H1 (cell line): ENCODE measurements around the gene RBM47. TPM values are rescaled to one million over a fixed set of nuclear protein-coding genes. Genes with fewer than 3 reads are reported as not detected.

Experiments
- CTCF ChIA-PET: fragments of 300-600 bp; sonication (Branson Sonifier 250); formaldehyde crosslinking; loops from one replicate; lab custom pipeline; 2021; ENCODE audit not compliant: partially characterized antibody; lab: Charles Lee
- POLR2A ChIA-PET: fragments of 300-600 bp; sonication (Branson Sonifier 250); formaldehyde crosslinking; loops from one replicate; lab custom pipeline; 2021; ENCODE audit warnings: inconsistent platforms; ENCODE audit not compliant: partially characterized antibody; lab: Charles Lee
- DNase-seq, 2 experiments: peaks; one replicate each; pipeline versions ENCODE4 v3.0.0 to v3.0.0-alpha.2; 2010 to 2022; ENCODE audit warnings: low spot score in 2 of 2, low read depth in 1 of 2, mixed read lengths in 1 of 2
- FAIRE-seq: peaks from 2 replicates; lab custom pipeline; 2011; peaks lifted over from hg19 to GRCh38; lab: Jason Lieb, UNC
- H2AFZ ChIP-seq: 2 replicates; pipeline ENCODE4 v1.8.1; 2012; ENCODE audit warnings: low read length, inconsistent platforms
- H2AK5ac ChIP-seq: 2 replicates; pipeline ENCODE4 v1.6.1; 2013; ENCODE audit warnings: low read depth, low read length
- H2BK120ac ChIP-seq: replicated peaks from 2 replicates; pipeline ENCODE3; 2013; ENCODE audit warnings: low read depth, low read length, inconsistent platforms
- H2BK12ac ChIP-seq: 2 replicates; pipeline ENCODE4 v1.6.1; 2013; ENCODE audit warnings: low read depth, low read length
- H2BK15ac ChIP-seq: 2 replicates; pipeline ENCODE4 v1.6.1; 2013; ENCODE audit warnings: low read length
- H2BK20ac ChIP-seq: 2 replicates; pipeline ENCODE4 v1.6.1; 2013; ENCODE audit warnings: low read length
- H2BK5ac ChIP-seq: 2 replicates; pipeline ENCODE4 v1.6.1; 2013; ENCODE audit warnings: low read depth, low read length
- H3K14ac ChIP-seq: 2 replicates; pipeline ENCODE4 v1.6.1; 2013; ENCODE audit warnings: inconsistent platforms; ENCODE audit not compliant: insufficient read length
- H3K18ac ChIP-seq: 2 replicates; pipeline ENCODE4 v1.6.1; 2013; ENCODE audit warnings: low read length; ENCODE audit errors: extremely low read depth
- H3K23ac ChIP-seq: 2 replicates; pipeline ENCODE4 v1.6.1; 2013; ENCODE audit warnings: inconsistent platforms; ENCODE audit not compliant: insufficient read length
- H3K23me2 ChIP-seq: 2 replicates; pipeline ENCODE4 v1.6.1; 2013; ENCODE audit warnings: low read depth, low read length
- H3K27ac ChIP-seq: 2 replicates; pipeline ENCODE4 v1.6.1; 2011; ENCODE audit warnings: low read depth, low read length, inconsistent platforms
- H3K27me3 ChIP-seq, 4 experiments: replicated peaks in 1 of 4; 1 replicate in 1 of 4; 2 replicates in 3 of 4; pipeline versions ENCODE4 v1.6.1 to v1.8.1; 2011 to 2013; ENCODE audit warnings: low read length in 3 of 4, mild to moderate bottlenecking in 3 of 4, inconsistent platforms in 2 of 4, mixed read lengths in 2 of 4, moderate library complexity in 1 of 4; ENCODE audit not compliant: control insufficient read depth in 3 of 4, insufficient read depth in 3 of 4; ENCODE audit errors: extremely low read depth in 1 of 4
- H3K36me3 ChIP-seq, 4 experiments: 2 replicates each; pipeline versions ENCODE4 v1.6.1 to v1.8.1; 2011 to 2013; ENCODE audit warnings: mild to moderate bottlenecking in 4 of 4, low read length in 3 of 4, moderate library complexity in 2 of 4, control low read depth in 1 of 4, inconsistent platforms in 1 of 4; ENCODE audit not compliant: insufficient read depth in 4 of 4, control insufficient read depth in 2 of 4
- H3K4ac ChIP-seq: replicated peaks from 2 replicates; pipeline ENCODE3; 2013; ENCODE audit warnings: low read length, low read depth, mixed read lengths, inconsistent platforms; ENCODE audit not compliant: insufficient read length
- H3K4me1 ChIP-seq, 4 experiments: replicated peaks in 1 of 4; 1 replicate in 1 of 4; 2 replicates in 3 of 4; pipeline versions ENCODE4 v1.6.1 to v1.8.1; 2011 to 2013; ENCODE audit warnings: low read length in 3 of 4, inconsistent platforms in 2 of 4, mixed read lengths in 1 of 4; ENCODE audit not compliant: insufficient read depth in 4 of 4, control insufficient read depth in 3 of 4
- H3K4me2 ChIP-seq, 2 experiments: 2 replicates each; pipeline versions ENCODE4 v1.6.1 to v1.8.1; 2011 to 2013; ENCODE audit warnings: low read depth in 2 of 2, low read length in 2 of 2, control low read depth in 1 of 2, inconsistent platforms in 1 of 2, mild to moderate bottlenecking in 1 of 2; ENCODE audit not compliant: insufficient read depth in 1 of 2
- H3K4me3 ChIP-seq, 4 experiments: fragments of 200-600, 300-600 bp in 1 of 4; sonication (generic), shearing (Covaris generic), sonication (Bioruptor Twin) in 1 of 4; 2 replicates each; pipeline versions ENCODE4 v1.5.1 to v1.8.1; 2011 to 2016; ENCODE audit warnings: low read length in 4 of 4, low read depth in 3 of 4, control low read depth in 2 of 4, inconsistent platforms in 2 of 4, mild to moderate bottlenecking in 2 of 4, mixed read lengths in 1 of 4, moderate library complexity in 1 of 4; ENCODE audit not compliant: insufficient read depth in 2 of 4; ENCODE audit errors: extremely low read depth in 1 of 4
- H3K56ac ChIP-seq: replicated peaks from 2 replicates; pipeline ENCODE3; 2013; ENCODE audit warnings: low read depth, mild to moderate bottlenecking, mixed read lengths, low read length, inconsistent platforms; ENCODE audit not compliant: insufficient read length
- H3K79me1 ChIP-seq: 2 replicates; pipeline ENCODE4 v1.6.1; 2013; ENCODE audit warnings: low read depth, low read length, control low read depth
- H3K79me2 ChIP-seq, 2 experiments: 2 replicates each; pipeline versions ENCODE4 v1.6.1 to v1.8.1; 2012 to 2013; ENCODE audit warnings: low read length in 2 of 2, mild to moderate bottlenecking in 2 of 2, inconsistent platforms in 1 of 2; ENCODE audit not compliant: insufficient read depth in 2 of 2, control insufficient read depth in 1 of 2
- H3K9ac ChIP-seq, 4 experiments: replicated peaks in 1 of 4; 1 replicate in 1 of 4; 2 replicates in 3 of 4; pipeline versions ENCODE4 v1.6.1 to v1.8.1; 2011 to 2013; ENCODE audit warnings: low read depth in 3 of 4, low read length in 3 of 4, control low read depth in 2 of 4, mild to moderate bottlenecking in 2 of 4, moderate library complexity in 2 of 4, inconsistent platforms in 1 of 4; ENCODE audit errors: extremely low read depth in 1 of 4
- H3K9me3 ChIP-seq, 2 experiments: 2 replicates each; pipeline versions ENCODE4 v1.6.1 to v1.8.1; 2012 to 2013; ENCODE audit warnings: mild to moderate bottlenecking in 2 of 2, moderate library complexity in 2 of 2, control low read depth in 1 of 2, inconsistent platforms in 1 of 2, low read depth in 1 of 2, low read length in 1 of 2, mixed read lengths in 1 of 2; ENCODE audit not compliant: insufficient read depth in 2 of 2
- H4K20me1 ChIP-seq, 2 experiments: replicated peaks in 1 of 2; 2 replicates each; pipeline versions ENCODE3 to v1.8.1; 2011 to 2013; ENCODE audit warnings: inconsistent platforms in 2 of 2, low read length in 2 of 2, mild to moderate bottlenecking in 1 of 2; ENCODE audit not compliant: insufficient read depth in 2 of 2, control insufficient read depth in 1 of 2
- H4K5ac ChIP-seq: 2 replicates; pipeline ENCODE4 v1.6.1; 2013; ENCODE audit warnings: low read length, low read depth, mixed read lengths, inconsistent platforms; ENCODE audit not compliant: insufficient read length
- H4K8ac ChIP-seq: 2 replicates; pipeline ENCODE4 v1.8.0; 2013; ENCODE audit warnings: mild to moderate bottlenecking, moderate library complexity, low read length, inconsistent platforms; ENCODE audit not compliant: insufficient read depth; ENCODE audit errors: extremely low read depth
- H4K91ac ChIP-seq: replicated peaks from 2 replicates; pipeline ENCODE3; 2013; ENCODE audit warnings: low read length, mixed read lengths, inconsistent platforms; ENCODE audit not compliant: insufficient read length
- ASH2L ChIP-seq: fragments of 200-600, 300-600 bp; sonication (generic); IDR thresholded peaks from one replicate; pipeline ENCODE4 v1.7.1; 2017; ENCODE audit warnings: low read length
- ATF3 ChIP-seq: IDR thresholded peaks from 2 replicates; pipeline ENCODE4 v1.6.1; 2011; ENCODE audit warnings: low read depth, mild to moderate bottlenecking, low read length; ENCODE audit not compliant: insufficient read depth
- CTBP2 ChIP-seq: IDR thresholded peaks from 2 replicates; pipeline ENCODE4 v1.7.0; 2011; ENCODE audit warnings: borderline replicate concordance, mild to moderate bottlenecking, moderate library complexity, mixed read lengths, low read length; ENCODE audit not compliant: insufficient read depth, insufficient read length
- GABPA ChIP-seq: IDR thresholded peaks from 2 replicates; pipeline ENCODE4 v1.6.1; 2011; ENCODE audit warnings: mild to moderate bottlenecking, low read length, moderate library complexity, borderline replicate concordance; ENCODE audit not compliant: insufficient read depth
- NANOG ChIP-seq: IDR thresholded peaks from 2 replicates; pipeline ENCODE4 v1.6.1; 2011; ENCODE audit warnings: low read length, low read depth, mild to moderate bottlenecking, inconsistent platforms; ENCODE audit not compliant: insufficient read depth, poor library complexity, severe bottlenecking
- PHF8 ChIP-seq: fragments of 200-600 bp; sonication (generic); conservative IDR thresholded peaks from 2 replicates; pipeline ENCODE4 v1.7.1; 2012; ENCODE audit warnings: low read depth, mild to moderate bottlenecking, inconsistent platforms, low read length, moderate library complexity
- POLR2A ChIP-seq, 2 experiments: IDR thresholded peaks; 1 replicate in 1 of 2; 2 replicates in 1 of 2; pipeline ENCODE4 v1.6.1; 2011; ENCODE audit warnings: low read depth in 2 of 2, low read length in 2 of 2, mild to moderate bottlenecking in 2 of 2; ENCODE audit errors: control extremely low read depth in 1 of 2
- RNF2 ChIP-seq: fragments of 200-900, 300-1000 bp; sonication (generic); IDR thresholded peaks from 2 replicates; pipeline ENCODE4 v1.7.1; 2016; ENCODE audit warnings: borderline replicate concordance, low read depth, mild to moderate bottlenecking, antibody characterized with exemption, low read length; ENCODE audit not compliant: poor library complexity, severe bottlenecking; ENCODE audit errors: missing control alignments
- SAP30 ChIP-seq: fragments of 300-600 bp; sonication (generic); IDR thresholded peaks from 2 replicates; pipeline ENCODE4 v1.7.1; 2012; ENCODE audit warnings: low read length, moderate library complexity, mild to moderate bottlenecking, inconsistent platforms; ENCODE audit not compliant: insufficient read depth, insufficient replicate concordance
- SP4 ChIP-seq: IDR thresholded peaks from 2 replicates; pipeline ENCODE4 v1.6.1; 2012; ENCODE audit warnings: low read length, inconsistent platforms
- TAF7 ChIP-seq: optimal IDR thresholded peaks from 2 replicates; pipeline ENCODE3; 2011; ENCODE audit warnings: low read depth, mild to moderate bottlenecking, inconsistent platforms, low read length, moderate library complexity, borderline replicate concordance
- YY1 ChIP-seq: IDR thresholded peaks from 2 replicates; pipeline ENCODE4 v1.6.1; 2011; ENCODE audit warnings: low read depth, mild to moderate bottlenecking, low read length
- ZNF274 ChIP-seq: IDR thresholded peaks from 2 replicates; pipeline ENCODE4 v1.7.0; 2012; ENCODE audit warnings: low read length, borderline replicate concordance; ENCODE audit errors: extremely low read depth
- WGBS, 2 experiments: shearing (Covaris generic) in 1 of 2; methylation state at CpG; one replicate each; pipeline versions ENCODE4 v1.1.6 to v1.1.7; 2013 to 2015; ENCODE audit warnings: low lambda C conversion rate in 2 of 2, mixed read lengths in 2 of 2, inconsistent platforms in 1 of 2, low coverage in 1 of 2, missing lambda C conversion rate in 1 of 2; ENCODE audit not compliant: insufficient replicate concordance in 2 of 2, insufficient coverage in 1 of 2, insufficient read length in 1 of 2; ENCODE audit errors: extremely low coverage in 1 of 2, missing lambda C conversion rate in 1 of 2; 5-methylcytosine and 5-hydroxymethylcytosine counted together
- polyA plus RNA-seq, 7 experiments: library from polyadenylated mRNA; depleted of rRNA in 3 of 7; stranded (reverse) in 5 of 7; unstranded in 2 of 7; fragments of >200 nt in 5 of 7; fragments of 200-250 nt in 2 of 7; gene quantifications; 1 replicate in 5 of 7; 2 replicates in 1 of 7; 4 replicates in 1 of 7; pipeline versions ENCODE4 v1.2.1 to v1.2.3, GENCODE V29; 2011 to 2013; ENCODE audit warnings: missing spikeins in 2 of 7, mixed read lengths in 2 of 7
- total RNA-seq: library from RNA; stranded (reverse); fragmentation: NEBNext Ultra II Directional; extraction: Animal tissue kit (Norgen Biotek cat#: 25700); gene quantifications from 2 replicates; pipeline ENCODE4 v1.2.1, GENCODE V29; 2021

RBM47 gene
- total and polyA plus RNA-seq, 2 of the 8 experiments (the other 6 are each of a cell fraction or from before 2014, with no cell fraction given), result 42.8 to 78.9 TPM

GRCh38 chr4:40562681-40563080 lies 67.0 kb downstream of the RBM47 start:
- no peaks in the 10 kb centered on the region for H3K27me3 ChIP-seq
- H3K36me3 ChIP-seq, result no peaks in the 10 kb centered on the region
- DNase-seq (no peak), FAIRE-seq (no peak)
- no peak overlapping the region for H3K4ac ChIP-seq
- peaks cover 5% of the 10 kb centered on the region; the same call in 1 of the 2 replicates for H3K79me1 ChIP-seq
- no peak overlapping the region for H2AK5ac ChIP-seq
- peaks cover 0 to 9% of the 10 kb centered on the region in 2 experiments for H4K20me1 ChIP-seq
- no peak overlapping the region for H3K14ac ChIP-seq
- H3K27ac ChIP-seq, result no peak overlapping the region
- H2AFZ ChIP-seq, result no peak overlapping the region
- H2BK20ac ChIP-seq, result no peak overlapping the region
- no peak overlapping the region for H3K56ac ChIP-seq
- H3K4me2 ChIP-seq, result no peak overlapping the region
- H2BK15ac ChIP-seq, result no peak overlapping the region
- H2BK120ac ChIP-seq, result no peak overlapping the region
- no peak overlapping the region for H3K9ac ChIP-seq
- no peak overlapping the region for H4K5ac ChIP-seq
- TF ChIP-seq SAP30 (no peak), PHF8 (no peak), TAF7 (no peak), NANOG (no peak), POLR2A (IDR thresholded peaks at IDR 0.05; ENCODE audit: control extremely low read depth in 1 of 2, low read depth in 2 of 2, low read length in 2 of 2) (no peak), ATF3 (no peak), SP4 (no peak), ASH2L (no peak), GABPA (no peak), YY1 (no peak), RNF2 (no peak), CTBP2 (no peak), ZNF274 (no peak)
- H3K23me2 ChIP-seq, result no peaks in the 10 kb centered on the region
- H3K4me3 ChIP-seq, result no peak overlapping the region
- ChIA-PET POLR2A (interaction anchor here (0.6 to 1.5 kb wide), 3 partner anchors 10 to 332 kb away, joined by 3 to 4 read pairs (median 3); no protein-coding TSS in a partner anchor), CTCF (interaction anchor here (0.9 to 2.0 kb wide), 4 partner anchors 9 to 90 kb away, joined by 3 to 12 read pairs (median 4); no protein-coding TSS in a partner anchor)
- no peaks in the 10 kb centered on the region for H3K9me3 ChIP-seq
- no peak overlapping the region for H4K91ac ChIP-seq
- H3K18ac ChIP-seq, result no peak overlapping the region
- H3K23ac ChIP-seq, result no peak overlapping the region
- H2BK5ac ChIP-seq, result no peak overlapping the region
- peaks cover 3 to 76% of the 10 kb centered on the region in 2 experiments; a peak in 2 of 4 replicates for H3K79me2 ChIP-seq
- H4K8ac ChIP-seq, result no peak overlapping the region
- peaks cover 4 to 12% (median 7%) of the 10 kb centered on the region in 4 experiments; a peak in 6 of 7 replicates for H3K4me1 ChIP-seq
- 89% methylated on average over 7 of the region's 7 CpGs; no CpG with 5 or more reads in 1 of the 2 experiments for WGBS, 2 experiments
- no peak overlapping the region for H2BK12ac ChIP-seq
